Measurements from ENCODE around the gene TTC7B. TPM values are rescaled to one million over a fixed set of nuclear protein-coding genes. Genes with fewer than 3 reads are reported as not detected.
"Not testable (repeated sequence)": the region's sequence is repeated elsewhere in the genome, so short reads cannot be mapped to it uniquely, and the experiment has no call there.

TTC7B gene
- total RNA-seq, 2 donors from 2014 or later: 25.0 to 40.7 TPM

GRCh38 chr14:90848944-90849731 is 32.9 kb upstream of the TTC7B start:
- Histone ChIP-seq H3K27me3 (replicated peaks; ENCODE audit: insufficient read depth) (no peaks in the 10 kb centered on the region), H3K4me1 (replicated peaks) (no peaks in the 10 kb centered on the region), H3K9me3 (no peaks in the 10 kb centered on the region), H3K4me3 (no peak overlapping the region), H3K27ac (no peak overlapping the region), H3K36me3 (no peaks in the 10 kb centered on the region)
- WGBS: 86% methylated on average over 17 of the region's 17 CpGs
- no peak for TF ChIP-seq POLR2A (IDR thresholded peaks at IDR 0.05)
- no peak for TF ChIP-seq POLR2AphosphoS5 (IDR thresholded peaks at IDR 0.05)
- TF ChIP-seq CTCF (IDR thresholded peaks at IDR 0.05): no peak
- no peak for DNase-seq (ENCODE audit: low spot score)
- intact Hi-C loops (cut with DNase I): no loop called here

GRCh38 chr14:90846511-90846910 is 30.3 kb upstream of the TTC7B start:
- no peaks in the 10 kb centered on the region for H3K36me3 ChIP-seq
- H3K9me3 ChIP-seq: no peaks in the 10 kb centered on the region
- H3K4me1 ChIP-seq (replicated peaks): no peaks in the 10 kb centered on the region
- 91% methylated on average over 4 of the region's 4 CpGs for WGBS
- H3K4me3 ChIP-seq: no peak overlapping the region
- no peak for DNase-seq (ENCODE audit: low spot score)
- TF ChIP-seq POLR2A (IDR thresholded peaks at IDR 0.05) (no peak), POLR2AphosphoS5 (IDR thresholded peaks at IDR 0.05) (no peak), CTCF (IDR thresholded peaks at IDR 0.05) (no peak)
- intact Hi-C loops (cut with DNase I): no loop called here
- H3K27me3 ChIP-seq (replicated peaks; ENCODE audit: insufficient read depth): no peaks in the 10 kb centered on the region
- no peak overlapping the region for H3K27ac ChIP-seq

- no peak for DNase-seq (ENCODE audit: low spot score)
- Histone ChIP-seq H3K4me1 (replicated peaks) (no peaks in the 10 kb centered on the region), H3K27me3 (replicated peaks; ENCODE audit: insufficient read depth) (no peaks in the 10 kb centered on the region), H3K4me3 (no peak overlapping the region), H3K9me3 (no peaks in the 10 kb centered on the region), H3K36me3 (no peaks in the 10 kb centered on the region), H3K27ac (no peak overlapping the region)
- no peak for TF ChIP-seq POLR2AphosphoS5 (IDR thresholded peaks at IDR 0.05)
- TF ChIP-seq POLR2A (IDR thresholded peaks at IDR 0.05): no peak
- TF ChIP-seq CTCF (IDR thresholded peaks at IDR 0.05): no peak
- 88% methylated on average over 3 of the region's 3 CpGs for WGBS
- intact Hi-C loops (cut with DNase I): no loop called here
Observed at GRCh38 chr14:90844321-90844720, 28.1 kb upstream of the TTC7B start.

- TF ChIP-seq POLR2AphosphoS5 (IDR thresholded peaks at IDR 0.05): no peak
- no peak for TF ChIP-seq POLR2A (IDR thresholded peaks at IDR 0.05)
- no peak for TF ChIP-seq CTCF (IDR thresholded peaks at IDR 0.05)
- intact Hi-C loops (cut with DNase I): no loop called here
- H3K9me3 ChIP-seq: no peaks in the 10 kb centered on the region
- no peak for DNase-seq (ENCODE audit: low spot score)
- H3K4me1 ChIP-seq (replicated peaks): no peaks in the 10 kb centered on the region
- H3K27me3 ChIP-seq (replicated peaks; ENCODE audit: insufficient read depth): no peaks in the 10 kb centered on the region
- H3K4me3 ChIP-seq: no peak overlapping the region
- WGBS: 75% methylated on average over 6 of the region's 6 CpGs
- H3K27ac ChIP-seq: no peak overlapping the region
- no peaks in the 10 kb centered on the region for H3K36me3 ChIP-seq
Observed at GRCh38 chr14:90842726-90843125, 26.5 kb upstream of the TTC7B start.

GRCh38 chr14:90840667-90841066 is 24.4 kb upstream of the TTC7B start:
- H3K4me3 ChIP-seq; H3K9me3 ChIP-seq; H3K27me3 ChIP-seq (replicated peaks; ENCODE audit: insufficient read depth); H3K27ac ChIP-seq; intact Hi-C loops (cut with DNase I); H3K36me3 ChIP-seq; DNase-seq (ENCODE audit: low spot score); H3K4me1 ChIP-seq (replicated peaks): not testable (repeated sequence)
- WGBS: 98% methylated on average over 4 of the region's 4 CpGs

All from prostate gland (tissue), 2 donors.